ENCODE data around the gene TAB2.

TAB2 gene, protein sequence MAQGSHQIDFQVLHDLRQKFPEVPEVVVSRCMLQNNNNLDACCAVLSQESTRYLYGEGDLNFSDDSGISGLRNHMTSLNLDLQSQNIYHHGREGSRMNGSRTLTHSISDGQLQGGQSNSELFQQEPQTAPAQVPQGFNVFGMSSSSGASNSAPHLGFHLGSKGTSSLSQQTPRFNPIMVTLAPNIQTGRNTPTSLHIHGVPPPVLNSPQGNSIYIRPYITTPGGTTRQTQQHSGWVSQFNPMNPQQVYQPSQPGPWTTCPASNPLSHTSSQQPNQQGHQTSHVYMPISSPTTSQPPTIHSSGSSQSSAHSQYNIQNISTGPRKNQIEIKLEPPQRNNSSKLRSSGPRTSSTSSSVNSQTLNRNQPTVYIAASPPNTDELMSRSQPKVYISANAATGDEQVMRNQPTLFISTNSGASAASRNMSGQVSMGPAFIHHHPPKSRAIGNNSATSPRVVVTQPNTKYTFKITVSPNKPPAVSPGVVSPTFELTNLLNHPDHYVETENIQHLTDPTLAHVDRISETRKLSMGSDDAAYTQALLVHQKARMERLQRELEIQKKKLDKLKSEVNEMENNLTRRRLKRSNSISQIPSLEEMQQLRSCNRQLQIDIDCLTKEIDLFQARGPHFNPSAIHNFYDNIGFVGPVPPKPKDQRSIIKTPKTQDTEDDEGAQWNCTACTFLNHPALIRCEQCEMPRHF

DNA sequence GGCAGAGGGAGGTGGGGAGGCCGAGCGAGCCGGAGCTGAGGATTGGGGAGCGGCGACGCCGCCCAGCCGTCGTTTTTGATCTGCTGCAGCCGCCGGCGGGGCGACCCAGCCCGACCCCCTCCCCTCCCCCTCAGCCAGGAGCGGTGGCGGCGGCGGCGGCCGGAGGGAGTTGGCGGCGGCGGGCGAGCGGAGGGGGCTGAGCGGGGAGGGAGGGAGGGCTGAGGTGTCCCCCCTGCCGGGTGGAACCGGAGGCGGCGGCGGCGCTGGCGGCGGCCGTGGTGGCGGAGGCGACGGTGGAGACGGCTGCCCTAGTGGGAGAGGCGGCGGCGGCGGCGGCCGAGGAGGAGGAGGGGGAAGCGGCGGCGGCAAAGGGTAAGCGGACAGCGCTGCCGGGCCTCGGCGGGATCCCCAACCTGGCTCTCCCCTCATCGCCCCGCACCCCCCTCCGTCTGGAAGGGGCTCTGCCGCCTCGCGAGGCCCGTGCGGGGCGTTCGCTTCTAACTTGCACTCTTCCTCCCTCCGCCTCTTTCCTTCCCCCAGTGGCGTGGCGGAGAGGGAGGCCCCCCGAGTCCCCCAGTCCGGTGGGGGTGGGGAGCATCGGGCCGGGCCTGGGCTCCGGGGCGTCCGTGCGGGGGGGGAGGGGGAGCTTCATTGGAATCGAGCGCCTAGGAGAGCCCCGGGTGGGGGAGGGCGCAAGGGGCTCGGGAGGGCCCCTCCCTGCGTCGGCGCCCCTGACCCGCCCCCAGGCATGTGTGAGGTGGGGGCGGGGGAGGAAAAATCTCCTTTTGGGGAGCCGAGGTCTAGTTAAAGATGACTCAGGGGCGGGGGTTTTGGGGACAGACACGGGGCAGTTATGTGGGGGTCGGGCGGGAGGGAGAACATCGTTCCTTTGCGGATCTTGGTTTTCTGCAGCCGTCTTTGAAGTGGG is at the start of gene TAB2:
Gene TAB2, plus strand, starts transcription at position 69 of the 928 bp plus-strand sequence. CDS start 52,286 bp downstream, outside the sequence.
- DNase-seq (ENCODE audit: low read depth), result peak; percentile 69

DNA sequence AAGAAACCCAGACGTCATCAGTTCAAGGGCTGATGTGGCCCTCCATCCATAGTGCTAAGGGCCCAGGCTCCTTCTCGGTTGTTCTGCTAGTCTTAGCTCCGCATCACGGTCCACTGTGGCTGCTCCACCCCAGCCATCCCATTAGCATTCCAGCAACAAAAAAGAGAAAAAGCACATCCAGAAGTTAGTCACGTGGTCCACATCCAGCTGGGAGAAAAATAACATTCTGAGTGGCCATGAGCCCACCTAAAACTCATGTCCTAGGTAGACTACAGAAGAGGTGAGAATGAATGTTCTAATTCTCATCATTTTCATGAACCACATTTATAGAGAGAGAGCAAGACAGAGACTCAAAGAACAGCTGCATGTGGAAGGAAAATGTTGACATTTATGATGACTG is 49.4 kb upstream of the TAB2 start:
- DNase-seq (ENCODE audit: low read depth), result no peak

DNA sequence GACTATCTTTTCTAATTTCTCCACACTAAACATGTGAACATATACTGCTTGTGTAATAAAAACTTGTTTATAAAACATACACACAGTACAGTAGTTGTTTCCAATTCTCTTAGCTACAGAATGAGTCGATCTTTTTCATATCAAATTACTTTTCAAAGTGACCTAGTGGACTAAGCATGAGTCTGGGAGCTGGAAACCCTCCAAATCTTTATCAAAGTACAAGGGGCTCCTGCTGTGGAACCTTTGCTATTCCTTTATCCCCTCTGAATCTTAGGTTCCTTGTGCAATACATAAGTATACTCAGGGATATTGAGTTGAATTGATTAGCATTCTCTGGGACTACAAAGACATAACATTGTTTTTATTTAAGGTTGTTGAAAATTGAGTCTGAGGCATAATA is 48.7 kb upstream of the TAB2 start:
- no peak for DNase-seq (ENCODE audit: low read depth)

DNA sequence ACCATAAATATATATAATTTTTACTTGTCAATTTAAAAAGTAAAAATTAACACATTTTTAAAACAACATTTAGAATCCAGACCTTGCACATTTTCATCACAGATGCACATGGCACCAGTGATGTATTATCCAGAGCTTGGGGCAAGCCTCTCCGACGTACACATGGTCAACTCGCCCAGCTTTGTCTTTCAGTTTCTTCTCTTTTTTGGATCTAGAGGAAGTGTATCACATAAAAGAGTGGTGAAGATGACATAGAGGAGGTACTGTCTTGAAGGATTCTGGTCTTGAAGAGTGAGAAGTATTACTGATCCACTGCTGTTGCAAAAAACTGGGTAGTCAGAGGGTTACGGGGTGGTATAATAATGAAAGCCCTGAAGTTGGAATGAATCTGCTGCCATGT is 46.9 kb upstream of the TAB2 start:
- no peak for DNase-seq (ENCODE audit: low read depth)

GRCh38 chr6:149271348-149272340 is 45.9 kb upstream of the TAB2 start:
- DNase-seq (ENCODE audit: low read depth), result peak; percentile 44

- no peak for DNase-seq (ENCODE audit: low read depth)
Observed at GRCh38 chr6:149273318-149273717, 44.2 kb upstream of the TAB2 start.

DNA sequence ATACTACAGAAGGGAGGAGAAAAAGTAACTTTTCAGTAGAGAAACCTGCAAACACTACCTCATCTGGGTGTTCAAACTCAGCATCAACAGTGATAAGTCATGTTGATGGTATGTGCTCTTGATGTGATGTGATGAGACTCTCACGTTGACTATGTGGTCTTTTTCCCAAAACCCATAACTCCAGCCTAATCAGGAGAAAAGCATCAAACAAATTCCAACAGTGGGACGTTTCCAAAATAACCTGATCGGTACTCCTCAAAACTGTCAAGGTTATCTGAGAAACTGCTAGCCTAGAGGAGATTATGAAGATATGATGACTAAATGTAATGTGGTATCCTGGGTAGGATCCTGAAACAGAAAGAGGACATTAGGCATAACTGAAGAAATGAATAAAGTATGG is 41.9 kb upstream of the TAB2 start:
- no peak for DNase-seq (ENCODE audit: low read depth)

DNA sequence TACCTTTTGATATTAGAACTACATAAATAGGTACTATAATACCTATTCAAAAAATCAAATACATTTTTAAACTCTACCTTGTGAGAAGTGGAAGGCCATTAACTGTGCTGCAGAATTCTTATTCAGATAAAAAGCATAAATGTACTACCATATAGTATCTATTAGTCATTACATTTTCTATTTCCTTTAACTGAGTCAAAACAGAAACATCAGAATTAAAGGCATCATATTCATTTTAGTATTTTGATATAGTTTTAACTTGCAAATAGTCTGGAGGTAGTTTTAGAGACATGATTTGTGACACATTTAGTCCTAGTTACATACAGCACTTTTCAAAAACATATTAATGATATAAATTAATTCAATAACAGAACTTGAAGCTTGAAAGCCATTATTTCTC is 39.9 kb upstream of the TAB2 start:
- no peak for DNase-seq (ENCODE audit: low read depth)

DNA sequence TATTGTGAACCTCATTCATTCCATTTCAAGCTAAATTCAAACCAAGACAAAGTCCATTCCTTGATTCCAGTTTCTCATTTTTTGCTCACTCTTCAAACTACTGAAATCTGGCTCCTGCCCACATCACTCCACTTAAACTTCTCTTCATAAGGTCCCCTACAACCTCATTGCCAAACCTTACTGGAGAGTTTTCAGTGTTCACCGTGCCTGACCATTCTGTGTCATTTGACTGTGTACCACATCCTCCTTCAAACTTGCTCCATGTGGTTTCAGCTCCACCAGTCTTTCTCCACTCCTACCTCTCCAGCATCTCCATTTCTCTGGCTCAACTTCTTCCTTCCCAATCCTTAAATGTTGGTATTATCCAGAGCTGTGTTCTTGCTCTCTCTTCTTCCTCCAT is 38.5 kb upstream of the TAB2 start:
- DNase-seq (ENCODE audit: low read depth), result no peak

DNA sequence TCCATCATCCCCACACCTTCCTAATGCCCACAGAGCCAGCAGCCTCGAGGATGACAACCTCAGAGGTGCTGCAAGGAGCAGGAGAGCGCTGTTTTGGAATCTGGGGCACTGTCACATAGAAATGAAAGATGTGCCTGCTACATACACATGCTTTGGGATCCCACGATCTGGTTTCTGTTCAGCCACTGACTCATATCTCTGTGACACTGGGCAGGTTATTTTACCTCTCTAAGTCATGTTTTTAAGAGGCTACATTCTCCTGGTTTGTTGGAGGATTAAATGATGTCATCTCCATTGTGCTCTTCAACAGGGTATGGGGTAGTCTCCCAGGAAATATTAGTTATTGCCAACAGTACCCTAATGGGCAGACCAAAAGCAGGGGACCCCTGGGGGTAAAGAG is 32.6 kb upstream of the TAB2 start:
- no peak for DNase-seq (ENCODE audit: low read depth)

- no peak for DNase-seq (ENCODE audit: low read depth)
Observed at GRCh38 chr6:149285626-149286025, 31.9 kb upstream of the TAB2 start.

GRCh38 chr6:149286905-149287304 is 30.6 kb upstream of the TAB2 start:
- DNase-seq (ENCODE audit: low read depth), result no peak

DNA sequence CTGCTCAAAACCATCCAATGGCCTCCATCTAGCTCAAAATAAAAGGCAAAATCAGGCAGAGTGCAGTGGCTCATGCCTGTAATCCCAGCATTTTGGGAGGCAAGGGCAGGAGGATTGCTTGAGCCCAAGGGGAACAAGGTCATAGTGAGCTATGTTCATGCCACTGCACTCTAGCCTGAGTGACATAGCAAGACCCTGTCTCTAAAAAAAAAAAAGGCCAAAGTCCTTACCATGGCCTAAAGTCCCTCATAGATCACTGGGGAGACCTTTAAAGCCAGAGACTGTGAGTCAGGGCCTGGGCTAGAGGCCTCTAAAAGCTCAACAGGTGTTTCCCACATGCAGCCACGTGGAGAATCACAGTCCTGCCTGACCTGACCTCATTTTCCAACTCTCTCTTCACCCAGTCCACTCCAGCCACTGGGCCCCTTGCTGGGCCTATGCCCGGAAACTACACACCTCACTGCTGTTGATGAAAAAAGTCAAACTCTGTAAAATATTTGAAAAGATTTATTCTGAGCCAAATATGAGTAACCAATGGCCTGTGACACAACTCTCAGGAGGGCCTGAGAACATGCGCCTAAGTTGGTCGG is 28.2 kb upstream of the TAB2 start:
- no peak for DNase-seq (ENCODE audit: low read depth)

DNA sequence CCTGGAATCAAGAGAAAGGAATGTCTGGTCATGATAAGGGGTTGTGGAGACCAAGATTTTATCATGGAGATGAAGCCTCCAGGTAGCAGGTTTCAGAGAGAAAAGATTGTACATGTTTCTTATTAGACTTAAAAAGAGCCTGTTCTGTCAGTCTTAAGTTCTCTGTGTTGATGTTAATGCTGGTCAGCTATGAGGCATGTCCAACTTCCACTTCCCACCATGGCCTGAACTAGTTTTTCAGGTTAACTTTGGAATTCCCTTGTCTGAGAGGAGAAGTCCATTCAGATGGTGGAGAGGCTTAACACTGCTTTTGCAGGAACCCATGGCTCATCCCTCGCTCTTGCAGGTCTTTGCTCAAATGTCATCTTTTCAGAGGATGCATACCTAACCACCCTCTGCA is 27.5 kb upstream of the TAB2 start:
- DNase-seq (ENCODE audit: low read depth), result no peak

DNA sequence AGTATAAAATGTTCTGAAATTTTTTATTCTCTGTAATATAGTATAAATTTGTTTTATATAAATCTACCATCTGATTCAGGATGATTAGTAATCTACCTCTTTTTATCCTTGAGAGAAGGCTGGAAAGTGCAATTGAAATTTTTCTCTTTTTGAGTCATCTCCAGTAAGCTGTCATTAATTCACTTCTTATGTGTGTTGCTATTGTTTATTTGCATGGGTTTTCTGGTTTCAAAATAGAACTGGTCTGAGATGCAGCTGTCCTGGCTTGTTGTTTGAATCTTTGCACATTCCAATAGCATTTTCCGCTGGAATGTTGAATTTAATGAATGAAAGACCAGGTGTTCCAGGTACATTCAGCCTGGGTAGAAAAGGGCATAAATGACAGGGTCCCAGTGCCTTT is 24.3 kb upstream of the TAB2 start:
- DNase-seq (ENCODE audit: low read depth), result no peak

DNA sequence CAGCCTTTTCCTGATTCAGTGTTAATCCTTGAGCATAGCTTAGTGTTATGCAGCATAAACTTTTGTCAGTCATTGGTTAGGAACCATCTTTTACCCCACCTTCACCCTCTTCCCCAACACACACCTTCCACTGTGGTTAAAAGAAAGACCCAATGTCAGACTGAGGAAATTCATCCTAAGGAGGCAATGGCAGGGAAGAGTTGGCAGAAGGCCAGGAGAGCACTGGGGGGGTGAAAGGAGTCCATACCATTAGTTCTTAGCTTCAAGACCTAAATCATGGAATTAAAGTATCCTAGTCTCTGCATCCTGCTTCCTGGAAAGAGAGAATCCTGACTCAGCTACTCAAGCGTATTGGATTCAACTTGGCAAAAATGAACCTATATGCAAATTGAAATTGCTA is 16.9 kb upstream of the TAB2 start:
- DNase-seq (ENCODE audit: low read depth), result no peak

DNA sequence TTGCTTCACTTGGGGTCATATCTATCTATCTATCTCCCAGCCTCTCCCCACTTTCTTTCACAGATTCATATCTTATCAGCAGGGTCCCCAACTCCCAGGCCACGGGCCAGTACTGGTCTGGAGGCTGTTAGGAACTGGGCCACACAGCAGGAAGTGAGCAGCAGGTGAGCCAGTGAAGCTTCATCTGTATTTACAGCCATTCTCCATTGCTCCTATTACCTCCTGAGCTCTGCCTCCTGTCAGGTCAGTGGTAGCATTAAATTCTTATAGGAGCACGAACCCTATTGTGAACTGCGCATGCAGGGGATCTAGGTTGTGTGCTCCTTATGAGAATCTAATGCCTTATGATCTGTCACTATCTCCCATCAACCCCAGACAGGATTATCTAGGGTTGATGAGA is 14.8 kb upstream of the TAB2 start:
- no peak for DNase-seq (ENCODE audit: low read depth)

DNA sequence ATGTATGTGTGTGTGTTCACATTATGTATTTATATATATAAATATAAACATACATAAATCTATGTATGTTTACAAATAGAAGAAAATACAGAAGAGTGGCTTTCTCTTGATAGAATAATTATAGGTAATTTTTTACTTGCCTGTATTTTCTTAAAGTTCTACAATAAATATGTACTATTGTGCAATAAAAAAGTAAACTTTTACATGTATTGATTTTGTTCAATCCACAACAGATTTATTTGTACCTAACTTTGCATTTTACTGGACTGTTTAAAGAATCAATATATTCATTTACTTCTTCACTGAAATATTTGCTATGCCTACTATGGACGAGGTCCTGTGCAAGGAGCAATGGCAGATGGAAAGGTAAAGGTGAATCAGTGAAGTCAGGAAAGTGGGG is 14.0 kb upstream of the TAB2 start:
- no peak for DNase-seq (ENCODE audit: low read depth)

DNA sequence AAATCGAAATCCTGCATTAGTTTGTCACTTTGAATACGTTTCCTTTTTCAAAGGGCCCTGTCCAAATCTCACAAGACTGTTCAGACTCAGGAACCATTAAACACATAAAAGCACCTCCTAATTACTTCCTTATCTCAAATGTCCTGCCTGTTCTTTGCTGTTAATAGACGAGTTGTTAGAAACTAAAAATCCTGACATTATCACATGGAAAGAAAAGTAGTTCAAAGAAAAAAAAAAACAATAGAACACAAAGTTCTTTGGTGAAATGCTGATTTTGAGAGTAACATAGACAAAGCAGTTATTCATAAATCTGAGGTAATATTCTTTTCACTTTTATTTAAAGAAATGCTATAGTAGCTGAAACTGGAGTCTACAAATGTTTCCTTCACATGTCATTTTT is 12.1 kb upstream of the TAB2 start:
- DNase-seq (ENCODE audit: low read depth), result no peak

GRCh38 chr6:149306967-149307366 is 10.5 kb upstream of the TAB2 start:
- DNase-seq (ENCODE audit: low read depth), result no peak

DNA sequence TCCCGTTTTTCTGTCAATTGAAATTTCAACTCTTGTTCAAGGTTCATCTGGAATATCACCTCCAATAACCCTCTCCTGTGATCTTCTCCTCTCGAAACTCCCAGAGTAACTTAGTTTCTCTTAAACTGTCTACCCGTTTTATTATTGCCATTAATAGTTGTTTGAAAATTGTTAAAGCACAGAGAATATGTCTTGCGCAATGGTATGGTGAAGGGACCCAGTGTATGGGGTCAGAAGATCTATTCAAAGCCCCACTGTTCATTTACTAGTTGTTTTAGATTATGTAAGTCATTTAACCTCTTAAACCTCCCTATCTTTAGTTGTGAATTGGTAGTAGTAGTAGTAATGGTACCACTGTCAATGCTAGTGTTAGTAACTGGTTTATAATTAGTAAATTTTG is 6.2 kb upstream of the TAB2 start:
- DNase-seq (ENCODE audit: low read depth), result no peak

Measured in activated T-cell treated with anti-CD3 and anti-CD28 coated beads for 1 hour (primary cell).